GM12892 (cell line): ENCODE data around the gene NCAPD2.

Experiments
- POLR2A ChIP-seq: IDR thresholded peaks from 2 replicates; pipeline ENCODE4 v1.6.1; 2011; ENCODE audit warnings: low read depth, low read length, control low read depth
- POLR2AphosphoS5 ChIP-seq: IDR thresholded peaks from 2 replicates; pipeline ENCODE4 v1.6.1; 2011; ENCODE audit warnings: low read depth, low read length, control low read depth
- TAF1 ChIP-seq: IDR thresholded peaks from 2 replicates; pipeline ENCODE4 v1.6.1; 2011; ENCODE audit warnings: low read depth, mild to moderate bottlenecking, control low read depth, low read length, borderline replicate concordance

DNA sequence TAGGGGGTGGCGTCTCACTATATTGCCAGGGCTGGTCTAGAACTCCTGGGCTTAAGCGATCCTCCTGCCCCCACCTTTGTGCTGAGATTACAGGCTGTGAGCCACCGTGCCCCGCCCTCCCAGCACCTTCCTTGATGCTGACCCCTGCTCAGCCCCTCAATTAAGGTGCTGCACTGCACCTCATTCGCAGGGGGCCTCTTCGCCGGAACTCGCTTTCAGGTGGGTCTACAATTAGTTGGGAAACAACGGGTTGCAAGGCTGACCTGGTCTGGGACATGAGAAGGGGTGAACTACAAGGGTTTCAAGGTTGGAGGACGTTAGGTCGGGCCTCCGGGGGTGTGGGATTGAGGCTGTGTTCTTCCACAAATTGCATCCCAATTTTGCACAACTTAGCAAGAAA, 75.4 kb downstream of the NCAPD2 start:
- TF ChIP-seq POLR2A: peak; percentile 27; the same call in 1 of the 2 replicates
- TF ChIP-seq TAF1: no peak
- TF ChIP-seq POLR2AphosphoS5: peak; percentile 20; the same call in 1 of the 2 replicates
